ENCODE results near the gene ETV2. TPM values are rescaled to one million over a fixed set of nuclear protein-coding genes. Genes with fewer than 3 reads are reported as not detected.

ETV2 gene
- polyA plus RNA-seq, 1 donor (not counting 4 experiments of a cell fraction or from before 2014, with no cell fraction given): 0.43 TPM

DNA sequence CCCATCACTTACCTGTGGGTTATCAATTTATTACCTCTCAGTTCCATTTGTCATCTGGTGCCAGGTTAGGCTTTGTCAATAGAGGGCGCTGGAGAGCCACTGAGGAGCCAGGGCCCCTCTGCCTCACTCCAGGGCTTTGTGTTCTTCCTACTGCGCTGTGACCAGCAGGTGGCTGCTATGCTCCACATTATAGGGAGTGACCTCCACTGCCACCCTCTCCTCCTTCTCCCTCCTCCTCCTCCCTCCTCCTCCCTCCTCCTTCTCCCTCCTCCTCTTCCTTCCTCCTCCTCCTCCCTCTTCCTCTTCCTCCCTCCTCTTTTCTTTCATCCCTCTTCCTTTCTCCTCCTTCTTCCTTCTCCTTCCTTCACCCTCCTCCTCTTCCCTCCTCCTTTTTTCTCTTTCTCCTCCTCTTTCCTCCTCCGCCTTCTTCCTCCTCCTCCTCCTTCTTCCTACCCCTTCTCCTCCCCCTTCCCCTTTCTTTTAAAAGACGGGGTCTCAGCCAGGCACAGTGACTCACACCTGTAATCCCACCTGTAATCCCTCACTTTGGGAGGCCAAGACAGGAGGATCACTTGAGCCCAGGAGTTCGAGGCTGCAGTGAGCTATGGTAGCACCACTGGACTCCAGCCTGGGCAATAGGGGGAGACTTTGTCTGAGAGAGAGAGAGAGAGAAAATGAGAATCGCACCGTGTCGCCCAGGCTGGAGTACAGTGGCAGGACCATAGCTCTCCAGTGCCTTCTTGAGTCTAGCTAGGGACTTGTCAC lies 52.5 kb downstream of the ETV2 start:
- dilution Hi-C loops (cut with MboI; ENCODE audit: extremely low pct_ligation_motif_present, low sequenced_read_pairs): no loop called here
- Histone ChIP-seq H3K4me2 (ENCODE audit: control insufficient read depth, extremely low read depth, insufficient read depth, low read depth, low read length) (no peak overlapping the region), H2AFZ (ENCODE audit: control insufficient read depth, low read length) (no peak overlapping the region), H3K36me3 (ENCODE audit: control insufficient read depth in 2 of 2, extremely low read depth in 1 of 2, insufficient read depth in 2 of 2, low read length in 2 of 2) (no peaks in the 10 kb centered on the region), H3K9ac (ENCODE audit: control insufficient read depth, extremely low read depth, insufficient read depth, low read length) (no peak overlapping the region), H3K27ac (ENCODE audit: control insufficient read depth, insufficient read depth, low read length) (no peak overlapping the region), H3K4me1 (ENCODE audit: control insufficient read depth, extremely low read depth, insufficient read depth, low read length) (no peaks in the 10 kb centered on the region), H3K79me2 (ENCODE audit: control insufficient read depth, insufficient read depth, low read length) (no peaks in the 10 kb centered on the region), H3K27me3 (ENCODE audit: control insufficient read depth, extremely low read depth, insufficient read depth, low read length) (no peaks in the 10 kb centered on the region), H3K9me3 (ENCODE audit: control insufficient read depth, low read depth, low read length) (no peaks in the 10 kb centered on the region), H4K20me1 (ENCODE audit: control insufficient read depth, extremely low read depth, insufficient read depth, low read length) (no peaks in the 10 kb centered on the region), H3K4me3 (ENCODE audit: control insufficient read depth in 2 of 3, extremely low read depth in 1 of 3, insufficient read depth in 2 of 3, low read depth in 1 of 3, low read length in 3 of 3) (no peak overlapping the region), H3K9me1 (ENCODE audit: control insufficient read depth, extremely low read depth, insufficient read depth, low read length) (no peaks in the 10 kb centered on the region)
- TF ChIP-seq, protein P1, sequence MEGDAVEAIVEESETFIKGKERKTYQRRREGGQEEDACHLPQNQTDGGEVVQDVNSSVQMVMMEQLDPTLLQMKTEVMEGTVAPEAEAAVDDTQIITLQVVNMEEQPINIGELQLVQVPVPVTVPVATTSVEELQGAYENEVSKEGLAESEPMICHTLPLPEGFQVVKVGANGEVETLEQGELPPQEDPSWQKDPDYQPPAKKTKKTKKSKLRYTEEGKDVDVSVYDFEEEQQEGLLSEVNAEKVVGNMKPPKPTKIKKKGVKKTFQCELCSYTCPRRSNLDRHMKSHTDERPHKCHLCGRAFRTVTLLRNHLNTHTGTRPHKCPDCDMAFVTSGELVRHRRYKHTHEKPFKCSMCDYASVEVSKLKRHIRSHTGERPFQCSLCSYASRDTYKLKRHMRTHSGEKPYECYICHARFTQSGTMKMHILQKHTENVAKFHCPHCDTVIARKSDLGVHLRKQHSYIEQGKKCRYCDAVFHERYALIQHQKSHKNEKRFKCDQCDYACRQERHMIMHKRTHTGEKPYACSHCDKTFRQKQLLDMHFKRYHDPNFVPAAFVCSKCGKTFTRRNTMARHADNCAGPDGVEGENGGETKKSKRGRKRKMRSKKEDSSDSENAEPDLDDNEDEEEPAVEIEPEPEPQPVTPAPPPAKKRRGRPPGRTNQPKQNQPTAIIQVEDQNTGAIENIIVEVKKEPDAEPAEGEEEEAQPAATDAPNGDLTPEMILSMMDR (optimal IDR thresholded peaks at IDR 0.05 in 1 of 3, IDR thresholded peaks at IDR 0.05 in 1 of 3, conservative IDR thresholded peaks at IDR 0.05 in 1 of 3; ENCODE audit: extremely low read depth in 1 of 3, insufficient read depth in 2 of 3, low read length in 3 of 3): peak; percentile 98 to 100 (median 99)
- no peak for TF ChIP-seq EZH2 (IDR thresholded peaks at IDR 0.05; ENCODE audit: low read length)
- DNase-seq (ENCODE audit: low read depth, low spot score) (peak; percentile 35), FAIRE-seq (peak; percentile 83)

Other genes starting within 250 kb of the ETV2 start
- not detected in 3 replicates for gene FFAR2, start 193.5 kb upstream of the ETV2 start, polyA plus RNA-seq
- 53.5 to 188 TPM (median 85.4 TPM) in 3 replicates for gene KRTDAP, start 151.3 kb upstream of the ETV2 start, polyA plus RNA-seq
- 235 to 251 TPM (median 238 TPM) in 3 replicates for gene DMKN, start 128.1 kb upstream of the ETV2 start, polyA plus RNA-seq
- gene SBSN, start 113.4 kb upstream of the ETV2 start, polyA plus RNA-seq: 28.8 to 59.0 TPM (median 49.0 TPM) in 3 replicates
- 0.08 TPM in 1 of 3 replicates, not detected in the others for gene GAPDHS, start 108.3 kb upstream of the ETV2 start, polyA plus RNA-seq
- 130 to 206 TPM (median 134 TPM) in 3 replicates for gene TMEM147, start 96.1 kb upstream of the ETV2 start, polyA plus RNA-seq
- gene ATP4A, start 78.1 kb upstream of the ETV2 start, polyA plus RNA-seq: not detected in 3 replicates
- not detected in 3 replicates for gene PMIS2, start 55.6 kb upstream of the ETV2 start, polyA plus RNA-seq
- 3.1 to 3.7 TPM (median 3.5 TPM) in 3 replicates for gene HAUS5, start 29.0 kb upstream of the ETV2 start, polyA plus RNA-seq
- 29.8 to 40.8 TPM (median 30.4 TPM) in 3 replicates for gene RBM42, start 12.7 kb upstream of the ETV2 start, polyA plus RNA-seq
- 509 to 705 TPM (median 560 TPM) in 3 replicates for gene COX6B1, start 6.6 kb downstream of the ETV2 start, polyA plus RNA-seq
- 0.05 to 0.15 TPM (median 0.09 TPM) in 3 replicates for gene UPK1A, start 24.8 kb downstream of the ETV2 start, polyA plus RNA-seq
- not detected in 3 replicates for gene ZBTB32, start 62.8 kb downstream of the ETV2 start, polyA plus RNA-seq
- gene KMT2B, start 76.3 kb downstream of the ETV2 start, polyA plus RNA-seq: 7.7 to 16.7 TPM (median 8.8 TPM) in 3 replicates
- 0.27 to 1.2 TPM (median 0.34 TPM) in 3 replicates for gene IGFLR1, start 100.7 kb downstream of the ETV2 start, polyA plus RNA-seq
- gene U2AF1L4, start 103.7 kb downstream of the ETV2 start, polyA plus RNA-seq: 8.9 to 14.7 TPM (median 11.4 TPM) in 3 replicates
- 36.2 to 53.8 TPM (median 49.7 TPM) in 3 replicates for gene PSENEN, start 103.9 kb downstream of the ETV2 start, polyA plus RNA-seq
- 6.7 to 11.8 TPM (median 9.2 TPM) in 3 replicates for gene LIN37, start 106.8 kb downstream of the ETV2 start, polyA plus RNA-seq
- gene HSPB6, start 115.3 kb downstream of the ETV2 start, polyA plus RNA-seq: not detected in 3 replicates
- 5.3 to 15.5 TPM (median 5.5 TPM) in 3 replicates for gene PROSER3, start 116.4 kb downstream of the ETV2 start, polyA plus RNA-seq
- 0.23 to 0.93 TPM (median 0.49 TPM) in 3 replicates for gene ARHGAP33, start 133.8 kb downstream of the ETV2 start, polyA plus RNA-seq
- not detected in 3 replicates for gene PRODH2, start 171.1 kb downstream of the ETV2 start, polyA plus RNA-seq
- not detected in 3 replicates for gene NPHS1, start 210.8 kb downstream of the ETV2 start, polyA plus RNA-seq
- gene KIRREL2, start 215.2 kb downstream of the ETV2 start, polyA plus RNA-seq: 0.02 TPM in 1 of 3 replicates, not detected in the others
- 0.50 to 0.95 TPM (median 0.66 TPM) in 3 replicates for gene APLP1, start 226.8 kb downstream of the ETV2 start, polyA plus RNA-seq